Fibroblast of villous mesenchyme (primary cell): Measurements from ENCODE around the gene PRELID1. TPM values are rescaled to one million over a fixed set of nuclear protein-coding genes. Genes with fewer than 3 reads are reported as not detected.

Experiments used
- DNase-seq: peaks from one replicate; pipeline ENCODE4 v3.0.0-alpha.2; 2010; ENCODE audit warnings: low read depth
- H3K4me3 ChIP-seq: 2 replicates; pipeline ENCODE4 v1.5.1; 2011; ENCODE audit warnings: low read depth, mild to moderate bottlenecking, low read length
- total RNA-seq: library from RNA; depleted of rRNA; stranded (reverse); fragments of >200 nt; gene quantifications from 2 replicates; pipeline ENCODE4 v1.2.3, GENCODE V29; 2012
- TF ChIP-seq, protein P1 (sequence below): IDR thresholded peaks from 2 replicates; pipeline ENCODE4 v1.5.1; 2012; ENCODE audit warnings: low read depth, mild to moderate bottlenecking, low read length; ENCODE audit not compliant: insufficient read depth

Gene PRELID1
- total RNA-seq, 1 donor: 122 TPM

DNA sequence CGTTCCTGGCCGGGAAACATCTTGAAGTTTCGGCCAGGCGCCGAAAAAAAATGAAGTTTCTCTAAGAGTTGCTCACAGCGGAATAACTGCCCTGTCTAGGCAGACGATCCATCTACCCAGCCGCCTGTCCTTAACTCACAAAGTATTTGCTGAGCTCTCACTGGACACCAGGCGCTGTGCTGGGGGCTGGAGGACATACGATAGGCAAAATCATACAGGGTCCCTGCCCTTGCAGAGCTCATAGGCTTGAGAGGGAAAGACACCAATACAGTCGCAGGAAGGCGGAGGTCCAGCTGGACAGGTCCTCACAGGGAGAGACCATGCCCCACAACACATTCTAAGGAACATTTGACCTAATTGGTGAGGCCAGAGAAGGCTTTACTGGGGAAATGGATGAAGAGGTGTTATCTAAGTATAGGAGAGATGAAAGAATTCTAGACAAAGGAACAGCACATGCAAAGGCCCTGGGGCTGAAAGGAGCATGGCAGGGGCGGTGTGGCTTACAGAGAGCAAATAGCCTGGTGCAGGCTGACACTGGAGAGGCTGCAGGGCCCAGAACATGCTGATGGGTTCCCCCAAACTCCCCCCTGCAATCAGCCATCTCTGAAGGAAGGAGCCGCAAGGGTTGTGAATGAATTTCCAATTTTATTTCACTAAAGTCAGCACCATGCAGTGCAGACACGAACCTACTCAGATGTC is 10.1 kb downstream of the PRELID1 start:
- no peak overlapping the region for H3K4me3 ChIP-seq
- DNase-seq: no peak
- TF ChIP-seq, protein P1, sequence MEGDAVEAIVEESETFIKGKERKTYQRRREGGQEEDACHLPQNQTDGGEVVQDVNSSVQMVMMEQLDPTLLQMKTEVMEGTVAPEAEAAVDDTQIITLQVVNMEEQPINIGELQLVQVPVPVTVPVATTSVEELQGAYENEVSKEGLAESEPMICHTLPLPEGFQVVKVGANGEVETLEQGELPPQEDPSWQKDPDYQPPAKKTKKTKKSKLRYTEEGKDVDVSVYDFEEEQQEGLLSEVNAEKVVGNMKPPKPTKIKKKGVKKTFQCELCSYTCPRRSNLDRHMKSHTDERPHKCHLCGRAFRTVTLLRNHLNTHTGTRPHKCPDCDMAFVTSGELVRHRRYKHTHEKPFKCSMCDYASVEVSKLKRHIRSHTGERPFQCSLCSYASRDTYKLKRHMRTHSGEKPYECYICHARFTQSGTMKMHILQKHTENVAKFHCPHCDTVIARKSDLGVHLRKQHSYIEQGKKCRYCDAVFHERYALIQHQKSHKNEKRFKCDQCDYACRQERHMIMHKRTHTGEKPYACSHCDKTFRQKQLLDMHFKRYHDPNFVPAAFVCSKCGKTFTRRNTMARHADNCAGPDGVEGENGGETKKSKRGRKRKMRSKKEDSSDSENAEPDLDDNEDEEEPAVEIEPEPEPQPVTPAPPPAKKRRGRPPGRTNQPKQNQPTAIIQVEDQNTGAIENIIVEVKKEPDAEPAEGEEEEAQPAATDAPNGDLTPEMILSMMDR: no peak

DNA sequence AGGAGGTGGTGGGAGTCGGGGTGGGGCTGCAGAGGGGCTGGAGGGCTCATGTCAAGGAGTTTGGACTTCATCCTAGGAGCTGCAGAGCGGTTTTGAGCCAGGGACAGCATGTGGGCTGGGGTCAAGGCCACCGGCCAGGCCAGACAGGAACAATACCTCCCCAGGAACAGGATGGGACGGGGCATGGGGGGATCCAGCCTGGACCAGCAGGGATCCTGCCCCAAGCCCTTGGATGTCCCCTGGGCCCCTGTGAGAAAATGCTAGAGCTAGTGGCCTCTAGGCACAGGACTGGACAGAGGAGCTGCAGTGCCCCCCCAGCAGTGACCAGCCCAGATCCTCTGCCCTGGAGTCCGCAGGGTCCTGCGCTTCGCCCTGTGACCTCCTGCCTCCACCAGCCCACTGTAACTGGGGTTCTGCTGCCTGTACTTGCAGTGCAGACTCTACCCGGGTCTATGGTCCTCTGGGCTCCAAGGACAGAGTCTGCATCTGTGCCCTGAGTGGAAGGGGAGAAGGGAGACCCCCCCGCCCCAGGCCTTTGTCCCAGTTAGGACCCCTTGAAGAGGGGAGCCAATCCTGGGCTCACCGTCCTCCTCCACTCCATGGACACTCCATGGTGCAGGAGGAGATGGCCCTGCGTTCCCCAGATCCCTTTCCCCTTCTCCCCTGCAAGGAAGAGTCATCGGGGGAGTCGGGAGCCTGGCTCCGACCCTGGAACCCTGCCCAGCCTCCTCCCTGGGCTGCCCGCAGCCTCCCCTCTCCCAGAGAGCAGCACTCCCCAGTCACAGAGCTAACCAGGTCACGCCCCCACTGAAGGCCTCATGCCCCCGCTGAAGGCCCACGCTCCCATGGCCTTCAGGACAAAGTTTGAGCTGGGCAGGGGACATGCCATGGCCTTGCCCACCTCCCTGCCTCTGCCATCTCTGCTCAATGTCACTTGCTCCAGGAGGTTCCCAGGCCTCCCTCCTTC is 11.1 kb downstream of the PRELID1 start:
- H3K4me3 ChIP-seq: no peak overlapping the region
- TF ChIP-seq, protein P1: no peak
- no peak for DNase-seq

DNA sequence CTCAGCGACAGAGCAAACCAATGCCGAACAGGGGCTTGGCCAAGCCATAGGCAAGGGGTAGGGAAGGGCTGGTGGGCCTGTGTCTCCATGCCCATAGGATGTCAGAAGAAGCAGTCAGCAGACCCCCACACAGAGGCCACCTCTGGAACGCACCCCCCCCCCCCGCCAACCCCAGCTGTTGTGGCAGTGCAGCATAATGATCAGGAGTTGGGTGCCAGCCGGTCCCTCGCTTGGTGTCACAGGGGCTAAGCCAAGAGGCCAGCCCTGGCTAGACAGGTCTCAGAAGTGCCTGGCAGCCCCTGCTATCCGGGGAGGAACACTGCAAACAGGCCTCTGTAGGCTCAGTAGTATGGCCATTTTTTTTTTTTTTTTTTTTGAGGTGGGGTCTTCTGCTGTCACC is 11.8 kb downstream of the PRELID1 start:
- TF ChIP-seq, protein P1: no peak
- no peak for DNase-seq
- H3K4me3 ChIP-seq: no peak overlapping the region

DNA sequence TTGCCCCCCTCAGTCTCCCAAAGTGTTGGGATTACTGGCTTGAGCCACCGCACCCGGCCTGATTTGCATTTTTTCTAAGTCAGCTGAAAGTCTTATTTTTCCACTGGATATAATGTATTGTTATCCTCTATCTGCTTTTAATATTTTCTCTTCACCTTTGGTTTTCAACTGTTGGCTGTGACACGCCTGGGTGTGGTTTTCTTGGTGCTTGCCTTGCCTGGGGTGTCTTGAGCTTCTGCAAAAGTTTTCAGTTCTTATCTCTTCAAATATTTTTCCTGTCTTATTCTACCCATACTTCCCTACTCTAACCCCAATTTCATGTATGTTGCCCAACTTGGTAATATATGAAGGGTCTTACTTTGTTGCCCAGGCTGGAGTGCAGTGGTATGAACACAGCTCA is 12.4 kb downstream of the PRELID1 start:
- no peak for DNase-seq
- TF ChIP-seq, protein P1: no peak
- H3K4me3 ChIP-seq: no peak overlapping the region

DNA sequence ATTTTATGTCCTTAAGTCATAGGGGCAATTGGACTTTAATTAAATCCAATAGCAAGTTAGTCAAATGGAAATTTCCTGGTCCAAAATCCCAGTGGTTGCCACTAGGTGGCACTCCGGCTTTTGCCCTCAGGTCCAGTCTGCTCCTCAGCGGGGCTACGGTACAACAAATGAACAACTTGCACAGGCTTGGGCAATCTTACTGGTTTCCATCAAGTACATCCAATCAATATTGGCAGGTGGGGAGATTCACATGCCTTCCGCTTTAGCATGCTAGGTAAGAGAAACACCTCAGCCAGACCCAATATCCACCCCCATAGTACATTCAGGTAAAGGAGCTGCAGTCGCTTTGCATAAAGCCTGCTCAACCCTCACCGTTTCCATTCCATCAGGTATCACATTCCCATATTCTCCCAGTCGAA is 14.4 kb downstream of the PRELID1 start:
- no peak overlapping the region for H3K4me3 ChIP-seq
- DNase-seq: peak; percentile 85
- TF ChIP-seq, protein P1: peak; percentile 89

DNA sequence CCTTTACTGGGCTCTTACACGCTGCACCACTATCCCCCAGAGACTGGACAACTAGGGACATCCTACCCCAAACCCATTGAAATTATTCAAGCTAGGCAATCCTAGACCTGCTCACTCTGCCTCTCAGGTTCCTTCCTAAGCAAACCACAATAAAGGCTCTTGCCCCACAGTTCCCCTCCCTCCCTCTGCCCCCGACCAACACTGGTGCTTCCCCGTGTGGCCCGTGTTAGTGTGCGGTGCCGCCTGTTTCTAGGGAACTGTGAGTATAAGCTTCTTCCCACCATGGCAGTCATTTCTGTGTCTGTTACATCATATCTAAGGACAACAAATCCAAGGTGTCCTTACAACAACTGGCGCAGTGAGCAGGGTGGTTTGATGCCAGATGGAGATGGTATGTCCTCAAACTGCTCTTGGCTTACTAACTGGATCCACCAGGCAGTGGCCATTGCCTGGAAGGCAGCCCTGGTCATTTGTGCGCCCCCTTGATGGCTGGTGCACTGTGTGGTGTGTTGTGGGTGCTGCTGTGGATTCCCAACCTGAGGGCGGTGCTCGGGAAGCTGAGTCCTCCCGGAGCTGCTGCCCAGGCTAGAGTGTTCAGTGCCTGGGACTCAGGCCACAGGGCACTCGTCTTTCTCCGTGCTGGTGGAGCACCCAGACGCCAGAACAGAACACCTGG is 16.5 kb downstream of the PRELID1 start:
- H3K4me3 ChIP-seq: no peak overlapping the region
- TF ChIP-seq, protein P1: no peak
- DNase-seq: no peak
